ENCODE measurements around the gene TP53I13.

DNA sequence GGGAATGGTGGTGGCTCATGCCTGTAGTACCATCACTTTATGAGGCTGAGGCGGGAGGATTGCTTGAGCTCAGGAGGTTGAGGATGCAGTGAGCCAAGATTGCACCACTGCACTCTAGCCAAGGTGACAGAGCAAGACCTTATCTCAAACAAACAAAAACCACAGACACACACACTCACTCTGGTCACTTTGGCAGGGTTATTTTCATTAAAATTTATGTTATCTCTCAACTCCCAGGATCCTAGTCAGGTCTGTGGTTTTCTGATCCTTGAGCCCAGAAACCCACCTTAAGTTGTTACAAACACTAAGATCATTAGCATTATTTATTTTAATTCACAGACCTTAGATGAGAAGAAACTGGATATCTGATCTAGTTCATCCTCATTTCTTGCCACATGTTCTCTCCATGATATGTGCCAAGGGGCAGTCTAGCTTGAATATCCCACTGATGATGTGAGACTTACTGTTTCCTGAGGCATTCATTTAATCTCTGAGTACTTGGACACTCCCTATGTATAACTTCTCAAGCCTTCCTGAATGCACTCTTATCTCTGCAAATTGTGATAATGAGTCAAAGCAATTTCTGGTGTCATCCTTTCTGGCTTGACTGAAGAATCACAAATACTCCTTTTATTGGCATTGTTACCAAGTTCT, 11.3 kb upstream of the TP53I13 start:
- TF ChIP-seq, protein P1, sequence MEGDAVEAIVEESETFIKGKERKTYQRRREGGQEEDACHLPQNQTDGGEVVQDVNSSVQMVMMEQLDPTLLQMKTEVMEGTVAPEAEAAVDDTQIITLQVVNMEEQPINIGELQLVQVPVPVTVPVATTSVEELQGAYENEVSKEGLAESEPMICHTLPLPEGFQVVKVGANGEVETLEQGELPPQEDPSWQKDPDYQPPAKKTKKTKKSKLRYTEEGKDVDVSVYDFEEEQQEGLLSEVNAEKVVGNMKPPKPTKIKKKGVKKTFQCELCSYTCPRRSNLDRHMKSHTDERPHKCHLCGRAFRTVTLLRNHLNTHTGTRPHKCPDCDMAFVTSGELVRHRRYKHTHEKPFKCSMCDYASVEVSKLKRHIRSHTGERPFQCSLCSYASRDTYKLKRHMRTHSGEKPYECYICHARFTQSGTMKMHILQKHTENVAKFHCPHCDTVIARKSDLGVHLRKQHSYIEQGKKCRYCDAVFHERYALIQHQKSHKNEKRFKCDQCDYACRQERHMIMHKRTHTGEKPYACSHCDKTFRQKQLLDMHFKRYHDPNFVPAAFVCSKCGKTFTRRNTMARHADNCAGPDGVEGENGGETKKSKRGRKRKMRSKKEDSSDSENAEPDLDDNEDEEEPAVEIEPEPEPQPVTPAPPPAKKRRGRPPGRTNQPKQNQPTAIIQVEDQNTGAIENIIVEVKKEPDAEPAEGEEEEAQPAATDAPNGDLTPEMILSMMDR (IDR thresholded peaks at IDR 0.05) = no peak
- TF ChIP-seq ZFX (IDR thresholded peaks at IDR 0.05; ENCODE audit: borderline replicate concordance) = no peak

Measured in 22Rv1 (cell line).